Right lobe of liver (tissue), 6 donors: Measurements from ENCODE around the gene ELOVL6. TPM values are rescaled to one million over a fixed set of nuclear protein-coding genes. Genes with fewer than 3 reads are reported as not detected.
"Not testable (repeated sequence)": the region's sequence is repeated elsewhere in the genome, so short reads cannot be mapped to it uniquely, and the experiment has no call there.

Source experiments
- ATAC-seq, 4 donors: fragments of 200-7000 bp; cut with Tn5 transposase; one replicate each; pipeline ENCODE4 v1.9.1; 2020; ENCODE audit warnings: mild to moderate bottlenecking in 4 of 4, moderate library complexity in 4 of 4
- DNase-seq, 3 donors: peaks; one replicate each; pipeline ENCODE4 v3.0.0-alpha.2; 2020
- H3K27ac ChIP-seq, 3 donors: fragments of 200-600 bp; one replicate each; pipeline ENCODE4 v1.8.0; 2022
- H3K27me3 ChIP-seq, 2 donors: fragments of 200-600 bp; one replicate each; pipeline ENCODE4 v1.8.0; 2022
- H3K36me3 ChIP-seq, 4 donors: fragments of 200-600 bp; sonication (generic) in 1 of 4; one replicate each; pipeline versions ENCODE4 v1.5.1 to v1.8.0; 2017 to 2022; ENCODE audit warnings: control low read depth in 1 of 4
- H3K4me1 ChIP-seq, 4 donors: fragments of 200-600 bp; sonication (generic) in 1 of 4; one replicate each; pipeline versions ENCODE4 v1.5.1 to v1.8.0; 2017 to 2022; ENCODE audit warnings: control low read depth in 1 of 4
- H3K4me3 ChIP-seq, 3 donors: fragments of 200-600 bp; one replicate each; pipeline ENCODE4 v1.8.0; 2022
- H3K9me3 ChIP-seq, 4 donors: fragments of 200-600 bp; sonication (generic) in 1 of 4; one replicate each; pipeline versions ENCODE4 v1.5.1 to v1.8.0; 2017 to 2022; ENCODE audit warnings: control low read depth in 1 of 4
- CTCF ChIP-seq, 4 donors: fragments of 200-600 bp in 3 of 4; fragments of 450-650 bp in 1 of 4; IDR thresholded peaks; one replicate each; pipeline versions ENCODE4 v1.5.1 to v1.8.0; 2016 to 2022; ENCODE audit warnings: antibody characterized with exemption in 4 of 4, mild to moderate bottlenecking in 2 of 4
- POLR2A ChIP-seq: fragments of 450-650 bp; IDR thresholded peaks from one replicate; pipeline ENCODE4 v1.6.1; 2017; ENCODE audit warnings: antibody characterized with exemption, mild to moderate bottlenecking
- WGBS: methylation state at CpG from one replicate; pipeline ENCODE4 v1.1.6; 2018; ENCODE audit warnings: low coverage, low lambda C conversion rate; ENCODE audit not compliant: insufficient coverage; ENCODE audit errors: missing lambda C conversion rate; 5-methylcytosine and 5-hydroxymethylcytosine counted together
- intact Hi-C, 2 donors: fragments of 100-400 bp; cut with DNase I; formaldehyde crosslinking; loops; one replicate each; pipeline versions ENCODE4 v1.11.2 to v1.14.1; 2022
- total RNA-seq, 6 experiments: library from RNA; depleted of rRNA in 2 of 6; stranded (reverse); fragments of >200 nt in 2 of 6; fragmentation: NEBNext Ultra II Directional in 3 of 6; extraction: Animal tissue kit (Norgen Biotek cat#: 25700) in 3 of 6; gene quantifications; one replicate each; pipeline versions ENCODE4 v1.1.0 to v1.2.4, GENCODE V29; 2016 to 2023
- donor health status: DM: no; HTN: yes; CAD: no.
- donor health status: DM: no; HTN: no; CAD: no.
- donor health status: DM: no; HTN: no; CAD: no.
- donor health status: DM: no; HTN: yes; CAD: no.
- donor health status: DM: no; HTN: yes; CAD: no.

The ELOVL6 gene
- total RNA-seq, 6 experiments from 2014 or later = 21.5 to 94.8 (median 31.2) TPM

GRCh38 chr4:110157580-110157979 is 40.8 kb downstream of the ELOVL6 start:
- H3K27ac ChIP-seq = no peak overlapping the region
- TF ChIP-seq CTCF (IDR thresholded peaks at IDR 0.05) (no peak), POLR2A (no peak)
- ATAC-seq (no peak), DNase-seq (no peak)
- no peaks in the 10 kb centered on the region for H3K27me3 ChIP-seq
- no peak overlapping the region for H3K4me3 ChIP-seq
- H3K4me1 ChIP-seq = peaks cover 0 to 7% (median 2%) of the 10 kb centered on the region in 4 donors
- H3K9me3 ChIP-seq = no peaks in the 10 kb centered on the region
- WGBS = 94% methylated on average over 2 of the region's 3 CpGs
- peaks cover 0 to 3% (median 0%) of the 10 kb centered on the region in 4 donors for H3K36me3 ChIP-seq
- intact Hi-C loops = no loop called here

GRCh38 chr4:110157166-110157565 is 41.2 kb downstream of the ELOVL6 start:
- H3K4me3 ChIP-seq, H3K4me1 ChIP-seq, DNase-seq, H3K36me3 ChIP-seq, H3K9me3 ChIP-seq, intact Hi-C loops, H3K27ac ChIP-seq, ATAC-seq, H3K27me3 ChIP-seq: not testable (repeated sequence)
- WGBS = 56% methylated on average over 2 of the region's 5 CpGs

DNA sequence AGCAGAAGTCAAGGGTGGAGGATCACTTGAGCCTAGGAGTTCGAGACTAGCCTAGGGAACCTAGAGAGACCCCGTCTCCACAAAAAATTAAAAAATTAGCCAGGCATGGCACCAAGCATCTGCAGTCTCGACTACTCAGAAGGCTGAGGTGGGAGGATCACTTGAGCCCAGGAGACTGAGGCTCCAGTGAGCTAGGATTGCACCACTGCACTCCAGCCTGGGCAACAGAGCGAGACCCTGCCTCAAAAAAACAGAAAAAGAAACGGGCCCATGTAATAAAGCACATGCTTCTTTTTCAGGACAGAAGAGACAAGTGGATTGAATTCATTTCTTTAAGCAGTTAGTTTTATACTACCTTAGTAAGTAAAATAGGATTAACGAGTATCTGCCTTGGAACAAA is 42.0 kb downstream of the ELOVL6 start:
- H3K27ac ChIP-seq = no peak overlapping the region
- H3K27me3 ChIP-seq = no peaks in the 10 kb centered on the region
- DNase-seq (no peak), ATAC-seq (no peak)
- TF ChIP-seq CTCF (IDR thresholded peaks at IDR 0.05) (no peak), POLR2A (no peak)
- H3K4me3 ChIP-seq = no peak overlapping the region
- peaks cover 0 to 3% (median 0%) of the 10 kb centered on the region in 4 donors for H3K36me3 ChIP-seq
- WGBS = 90% methylated on average over 6 of the region's 6 CpGs
- peaks cover 0 to 7% (median 2%) of the 10 kb centered on the region in 4 donors for H3K4me1 ChIP-seq
- no peaks in the 10 kb centered on the region for H3K9me3 ChIP-seq
- intact Hi-C loops = no loop called here

DNA sequence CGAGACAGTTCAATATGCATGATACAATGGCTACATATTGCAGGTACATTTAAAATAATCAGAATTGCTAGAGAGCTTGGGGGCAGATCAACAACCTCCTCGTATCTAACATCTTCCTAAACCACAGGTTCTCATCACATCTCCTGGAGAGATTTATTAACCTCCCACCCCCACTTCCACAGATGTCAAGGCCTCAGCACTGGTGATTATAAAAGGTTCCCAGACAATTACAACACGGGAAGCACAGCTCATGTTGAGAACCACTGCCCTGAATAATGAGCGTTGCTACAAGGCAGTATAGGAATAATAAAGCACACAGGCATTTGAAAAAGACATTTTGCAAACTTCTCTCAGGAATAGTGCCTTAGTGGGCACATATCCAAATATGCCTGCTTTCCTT is 42.8 kb downstream of the ELOVL6 start:
- 79% methylated on average over 4 of the region's 4 CpGs for WGBS
- H3K4me3 ChIP-seq = no peak overlapping the region
- no peak for TF ChIP-seq POLR2A
- TF ChIP-seq CTCF (IDR thresholded peaks at IDR 0.05) = no peak
- no peaks in the 10 kb centered on the region for H3K9me3 ChIP-seq
- H3K27ac ChIP-seq = no peak overlapping the region
- H3K36me3 ChIP-seq = peaks cover 0 to 3% (median 0%) of the 10 kb centered on the region in 4 donors
- H3K27me3 ChIP-seq = no peaks in the 10 kb centered on the region
- H3K4me1 ChIP-seq = peaks cover 0 to 7% (median 2%) of the 10 kb centered on the region in 4 donors
- DNase-seq = no peak
- no peak for ATAC-seq
- intact Hi-C loops = no loop called here

DNA sequence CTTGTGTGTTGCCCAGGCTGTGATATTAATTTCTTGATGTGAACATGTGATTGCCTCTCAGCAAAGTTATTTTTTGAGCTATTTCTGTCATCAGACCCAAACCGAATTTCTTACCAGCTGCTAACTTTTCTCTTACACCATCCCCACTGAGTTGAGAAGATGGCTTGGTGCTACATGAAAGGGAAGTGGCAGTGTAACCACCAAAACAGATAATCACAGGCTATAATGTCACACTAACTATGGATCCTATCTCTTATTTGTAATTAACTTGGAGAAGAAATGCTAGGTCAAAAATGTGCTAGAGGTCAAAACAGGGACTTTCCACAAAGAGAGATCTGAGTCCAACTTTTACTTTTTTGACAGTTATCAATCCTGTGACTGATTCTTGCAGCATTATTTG is 43.8 kb downstream of the ELOVL6 start:
- H3K9me3 ChIP-seq = no peaks in the 10 kb centered on the region
- no peak for ATAC-seq

More for the DNA sequence above, 43.8 kb downstream of the ELOVL6 start:
- Histone ChIP-seq H3K36me3 (peaks cover 0 to 5% (median 0%) of the 10 kb centered on the region in 4 donors), H3K27me3 (no peaks in the 10 kb centered on the region), H3K4me3 (no peak overlapping the region), H3K27ac (no peak overlapping the region), H3K4me1 (peaks cover 0 to 7% (median 2%) of the 10 kb centered on the region in 4 donors)
- intact Hi-C loops = no loop called here
- no peak for DNase-seq
- no peak for TF ChIP-seq CTCF (IDR thresholded peaks at IDR 0.05)
- no peak for TF ChIP-seq POLR2A
- 50% methylated on average over 1 of the region's 1 CpG for WGBS
